ENCODE measurements around the gene SLCO2B1.
A peak's percentile ranks its signal among the peaks of the same experiment; 100 is the strongest.

Gene SLCO2B1

GRCh38 chr11:75163921-75164849 is 13.3 kb downstream of the SLCO2B1 start:
- DNase-seq, result no peak

GRCh38 chr11:75165721-75166120 is 14.8 kb downstream of the SLCO2B1 start:
- DNase-seq, result no peak

- no peak for DNase-seq
These were observed 15.9 kb downstream of the SLCO2B1 start for GRCh38 chr11:75166791-75167190.

GRCh38 chr11:75167617-75168016 is 16.7 kb downstream of the SLCO2B1 start:
- no peak for DNase-seq

GRCh38 chr11:75169101-75169885 is 18.4 kb downstream of the SLCO2B1 start:
- DNase-seq, result no peak

- DNase-seq, result no peak
These were observed 19.8 kb downstream of the SLCO2B1 start for GRCh38 chr11:75170516-75171201.

- no peak for DNase-seq
These were observed 22.4 kb downstream of the SLCO2B1 start for GRCh38 chr11:75173336-75173735.

DNA sequence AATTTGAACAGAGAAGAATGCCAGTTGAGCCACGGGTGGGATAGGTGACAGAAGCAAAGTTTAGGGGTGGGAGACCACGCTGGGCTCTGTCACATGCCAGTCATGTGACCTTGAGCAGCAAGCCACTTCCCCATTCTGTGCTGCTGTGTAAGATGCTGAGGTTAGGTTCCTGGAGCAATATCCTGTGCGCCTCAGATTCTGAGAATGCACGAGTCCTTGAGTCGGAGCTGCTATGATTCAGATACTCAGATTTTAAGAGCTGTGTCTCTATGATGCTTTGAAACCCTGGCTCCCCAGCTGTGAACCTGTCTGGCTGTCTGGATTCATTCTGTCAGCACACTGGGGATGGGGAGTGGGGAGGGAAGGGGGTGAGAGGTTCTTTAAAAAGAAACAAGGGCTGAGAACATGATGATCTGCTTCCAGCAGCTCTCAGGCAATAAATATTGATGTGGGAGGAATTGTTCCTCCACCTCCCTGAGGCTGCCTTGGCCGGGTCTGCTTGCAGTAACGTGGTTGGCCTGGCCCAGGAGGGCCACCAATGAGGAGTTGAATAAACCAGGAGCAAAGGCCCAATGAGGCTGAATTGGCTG is 24.0 kb downstream of the SLCO2B1 start:
- DNase-seq, result peak; percentile 88

- no peak for DNase-seq
These were observed 31.8 kb downstream of the SLCO2B1 start for GRCh38 chr11:75182664-75183063.

- no peak for DNase-seq
These were observed 33.1 kb downstream of the SLCO2B1 start for GRCh38 chr11:75184051-75184450.

DNA sequence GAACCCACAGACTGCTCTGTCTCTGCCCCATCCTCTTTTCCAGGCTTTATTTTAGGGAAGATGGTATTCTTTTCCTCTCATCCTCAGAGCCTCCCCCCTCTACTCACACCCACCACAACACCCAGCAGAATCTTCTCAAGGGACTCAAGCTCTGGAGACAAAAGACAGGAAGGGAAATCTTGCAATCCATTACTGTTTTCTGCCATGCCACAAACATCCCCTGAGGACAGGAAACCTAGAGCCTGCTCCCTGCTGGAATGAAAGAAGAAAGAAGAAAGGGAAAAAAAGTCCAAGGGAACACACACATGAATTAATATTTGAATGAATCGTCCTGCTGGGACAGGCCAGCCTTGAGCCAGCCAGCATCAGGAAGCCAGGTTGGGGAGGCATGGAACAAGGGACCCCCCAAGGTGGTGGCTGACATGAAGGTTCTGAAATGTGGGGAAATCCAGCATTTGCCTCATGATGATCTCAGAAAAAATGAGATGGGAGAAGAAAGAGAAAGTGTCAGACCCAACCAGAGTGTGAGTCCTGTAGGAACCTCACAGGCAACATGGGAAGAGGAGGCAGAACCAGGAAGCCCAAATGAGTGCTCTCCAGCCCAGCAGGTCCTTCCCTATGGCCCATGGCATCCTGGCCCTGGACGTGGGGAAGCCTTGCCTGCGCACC is 34.0 kb downstream of the SLCO2B1 start:
- DNase-seq, result no peak

- no peak for DNase-seq
These were observed 35.0 kb downstream of the SLCO2B1 start for GRCh38 chr11:75185866-75186265.

DNA sequence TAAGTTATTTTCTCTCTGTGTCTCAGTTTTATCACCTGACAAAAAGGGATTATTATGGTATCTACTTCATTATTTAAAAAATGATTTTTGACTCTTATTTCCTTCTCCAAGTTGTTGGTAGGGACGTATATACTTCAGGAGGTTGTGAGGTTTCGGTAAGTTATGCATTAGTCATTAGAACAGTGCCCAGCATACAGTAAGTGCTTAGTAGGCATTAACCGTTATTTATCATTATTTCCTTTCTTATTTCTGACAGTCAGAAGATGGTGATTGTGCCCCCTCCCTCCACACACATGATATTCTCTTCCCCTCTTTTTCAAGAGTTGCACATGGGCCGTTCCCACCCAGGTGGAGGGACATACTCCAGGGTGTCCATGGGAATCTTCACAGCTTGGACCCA is 36.1 kb downstream of the SLCO2B1 start:
- no peak for DNase-seq

DNA sequence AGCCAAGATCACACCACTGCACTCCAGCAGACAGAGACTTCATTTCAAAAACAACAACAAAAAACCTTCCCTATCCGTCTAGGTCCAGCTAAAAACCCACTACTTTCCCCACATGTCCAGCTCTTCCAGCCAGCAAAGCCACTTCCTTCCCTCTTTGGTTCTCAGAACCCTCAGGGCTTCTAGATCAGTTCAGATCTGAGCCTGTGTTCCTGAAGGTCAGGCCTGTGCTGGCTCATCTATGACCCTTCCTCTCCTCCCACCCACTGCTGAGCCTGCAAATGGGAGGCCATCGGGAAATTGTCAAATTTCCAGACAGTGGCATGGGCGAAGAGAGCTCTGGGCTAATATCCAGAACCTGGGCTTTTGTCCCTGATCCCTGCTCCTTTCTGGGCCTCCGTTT is 37.8 kb downstream of the SLCO2B1 start:
- DNase-seq, result peak; percentile 27

GRCh38 chr11:75189108-75189507 is 38.2 kb downstream of the SLCO2B1 start:
- no peak for DNase-seq

DNA sequence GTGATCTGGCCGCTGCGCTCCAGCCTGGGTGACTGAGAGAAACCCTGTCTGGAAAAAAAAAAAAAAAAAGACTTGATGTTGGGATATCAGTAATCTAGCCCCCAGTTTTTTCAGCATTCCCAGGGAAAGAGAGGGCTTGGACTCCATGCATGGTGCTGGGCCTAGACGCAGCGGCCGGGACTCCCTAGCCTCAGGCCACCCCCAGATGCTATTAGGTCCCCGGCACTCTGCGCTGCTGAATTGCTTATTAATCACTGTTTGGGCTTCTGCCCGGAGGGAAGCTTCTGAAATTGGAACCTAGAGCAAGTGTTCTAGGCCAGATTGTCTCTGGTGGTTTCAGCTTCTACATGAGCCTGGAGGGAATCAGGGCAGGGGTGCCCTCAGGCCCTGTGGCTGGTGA is 39.0 kb downstream of the SLCO2B1 start:
- DNase-seq, result no peak

- no peak for DNase-seq
These were observed 39.9 kb downstream of the SLCO2B1 start for GRCh38 chr11:75190652-75191329.

- DNase-seq, result no peak
These were observed 40.4 kb downstream of the SLCO2B1 start for GRCh38 chr11:75191330-75191717.

- no peak for DNase-seq
These were observed 42.4 kb downstream of the SLCO2B1 start for GRCh38 chr11:75193271-75193670.

- no peak for DNase-seq
These were observed 42.8 kb downstream of the SLCO2B1 start for GRCh38 chr11:75193711-75194110.

DNA sequence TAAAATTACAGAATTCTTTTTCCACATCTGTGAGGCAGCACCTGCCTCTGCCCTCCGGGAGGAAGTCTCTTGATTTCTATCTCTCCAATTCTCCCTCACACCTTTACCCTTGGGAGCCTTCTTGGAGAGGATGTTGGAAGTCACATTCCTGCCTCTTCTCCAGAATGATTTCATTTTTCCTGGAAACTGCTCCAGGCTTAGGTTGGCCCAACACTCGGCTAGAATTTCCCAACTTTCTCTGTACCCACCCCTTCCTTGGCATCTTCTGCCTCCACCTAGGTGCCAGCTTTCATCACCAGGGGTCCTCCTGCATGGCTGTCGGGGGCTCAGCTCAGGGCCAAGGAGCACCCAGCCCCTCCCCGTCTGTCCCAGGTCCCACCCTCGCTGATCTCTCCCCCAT is 43.2 kb downstream of the SLCO2B1 start:
- no peak for DNase-seq

Measured in MV-4-11 (cell line).